Esophagus squamous epithelium (tissue), 4 donors: ENCODE data around the gene NDUFB11.

Source experiments
- POLR2A ChIP-seq, 4 donors: fragments of 450-650 bp; IDR thresholded peaks; one replicate each; pipeline ENCODE4 v1.6.1; 2017; ENCODE audit warnings: antibody characterized with exemption in 4 of 4, mild to moderate bottlenecking in 4 of 4, moderate library complexity in 3 of 4
- TF ChIP-seq, protein P1 (sequence below), 6 experiments: fragments of 450-650 bp in 4 of 6; fragments of 200-600 bp in 2 of 6; sonication (generic) in 2 of 6; IDR thresholded peaks; one replicate each; pipeline ENCODE4 v1.5.1; 2016 to 2019; ENCODE audit warnings: antibody characterized with exemption in 6 of 6, mild to moderate bottlenecking in 4 of 6, moderate library complexity in 4 of 6

DNA sequence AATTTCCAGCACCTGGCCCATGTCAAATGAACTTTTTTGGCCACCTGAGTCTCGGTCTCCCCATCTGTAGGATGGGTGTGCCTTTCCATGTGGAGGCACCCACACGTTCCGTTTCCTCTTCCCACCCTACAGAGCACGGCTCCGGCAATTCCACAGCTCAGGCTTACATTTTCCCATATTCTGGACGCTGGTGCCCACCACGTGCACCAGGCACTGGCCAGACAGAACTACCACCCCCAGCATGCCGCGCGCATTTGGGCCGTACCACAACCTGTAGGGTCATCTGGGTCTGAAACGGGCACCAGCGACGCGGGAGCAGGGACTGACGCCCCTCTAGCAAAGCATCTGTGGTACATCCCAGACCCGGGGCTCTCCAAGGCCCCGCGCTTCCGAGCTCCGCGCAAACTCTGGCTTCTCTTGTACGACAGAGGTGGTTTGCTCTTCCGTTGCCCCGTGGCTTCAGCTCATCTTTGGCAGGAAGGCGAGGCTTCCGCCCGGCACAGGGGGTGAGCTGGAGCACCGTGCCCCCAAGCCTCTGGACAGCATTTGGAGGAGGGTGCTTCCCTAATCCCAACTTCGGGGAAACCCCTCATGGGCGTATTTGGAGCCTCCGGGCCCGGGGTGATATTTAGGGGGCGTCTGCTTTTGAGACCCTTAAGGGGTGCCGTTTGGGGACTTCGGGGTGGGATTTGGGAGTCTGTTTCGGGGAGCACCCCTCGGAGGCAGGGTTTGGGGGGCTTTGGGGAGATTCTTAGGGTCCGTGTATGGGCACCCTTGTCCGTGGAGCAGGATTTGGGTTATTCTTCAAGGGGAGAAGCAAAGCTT, 46.2 kb upstream of the NDUFB11 start:
- TF ChIP-seq, protein P1, sequence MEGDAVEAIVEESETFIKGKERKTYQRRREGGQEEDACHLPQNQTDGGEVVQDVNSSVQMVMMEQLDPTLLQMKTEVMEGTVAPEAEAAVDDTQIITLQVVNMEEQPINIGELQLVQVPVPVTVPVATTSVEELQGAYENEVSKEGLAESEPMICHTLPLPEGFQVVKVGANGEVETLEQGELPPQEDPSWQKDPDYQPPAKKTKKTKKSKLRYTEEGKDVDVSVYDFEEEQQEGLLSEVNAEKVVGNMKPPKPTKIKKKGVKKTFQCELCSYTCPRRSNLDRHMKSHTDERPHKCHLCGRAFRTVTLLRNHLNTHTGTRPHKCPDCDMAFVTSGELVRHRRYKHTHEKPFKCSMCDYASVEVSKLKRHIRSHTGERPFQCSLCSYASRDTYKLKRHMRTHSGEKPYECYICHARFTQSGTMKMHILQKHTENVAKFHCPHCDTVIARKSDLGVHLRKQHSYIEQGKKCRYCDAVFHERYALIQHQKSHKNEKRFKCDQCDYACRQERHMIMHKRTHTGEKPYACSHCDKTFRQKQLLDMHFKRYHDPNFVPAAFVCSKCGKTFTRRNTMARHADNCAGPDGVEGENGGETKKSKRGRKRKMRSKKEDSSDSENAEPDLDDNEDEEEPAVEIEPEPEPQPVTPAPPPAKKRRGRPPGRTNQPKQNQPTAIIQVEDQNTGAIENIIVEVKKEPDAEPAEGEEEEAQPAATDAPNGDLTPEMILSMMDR (IDR thresholded peaks at IDR 0.05), result peak in 1 of 6 experiments; percentile 17
- peak in 2 of 4 donors; percentile 42 to 68 for TF ChIP-seq POLR2A (IDR thresholded peaks at IDR 0.05)
